GM12878 (cell line): Measurements from ENCODE around the gene ITPR2. TPM values are rescaled to one million over a fixed set of nuclear protein-coding genes. Genes with fewer than 3 reads are reported as not detected.

Source experiments
- ATAC-seq: fragments of 200-7000 bp; cut with Tn5 transposase; 3 replicates; pipeline ENCODE4 v1.9.1; 2020; ENCODE audit warnings: mild to moderate bottlenecking, moderate library complexity
- BruUV-seq: library from RNA; stranded (reverse); fragments of 400-500 nt; replicated peaks from 2 replicates; lab custom pipeline; 2021; lab: Mats Ljungman, UMichigan
- CTCF ChIA-PET: fragments of 300-600 bp; sonication (Branson Sonifier 250); formaldehyde crosslinking; extraction: SDS; loops from one replicate; lab custom pipeline; 2021; ENCODE audit warnings: inconsistent platforms; lab: Yijun Ruan, JAX
- POLR2A ChIA-PET: fragments of 350-600 bp; formaldehyde crosslinking; extraction: SDS; loops from one replicate; lab custom pipeline; 2021; ENCODE audit warnings: inconsistent platforms; lab: Charles Lee
- RAD21 ChIA-PET: fragments of 300-600 bp; sonication (Branson Sonifier 250); formaldehyde crosslinking; loops from one replicate; lab custom pipeline; 2023; ENCODE audit warnings: antibody characterized with exemption; ENCODE audit not compliant: unreplicated experiment; lab: Charles Lee
- SMC1A ChIA-PET: fragments of 300-600 bp; sonication (Branson Sonifier 250); formaldehyde crosslinking; loops from one replicate; lab custom pipeline; 2023; ENCODE audit not compliant: unreplicated experiment, uncharacterized antibody; lab: Charles Lee
- DNase-seq: peaks from one replicate; pipeline ENCODE4 v3.0.0-alpha.2; 2011; ENCODE audit warnings: low read depth, low spot score
- FAIRE-seq: peaks from 3 replicates; lab custom pipeline; 2011; peaks lifted over from hg19 to GRCh38; lab: Jason Lieb, UNC
- H2AFZ ChIP-seq: 2 replicates; pipeline ENCODE4 v1.6.0; 2011; ENCODE audit warnings: low read depth, low read length, control low read depth; ENCODE audit not compliant: control insufficient read depth
- H3K27ac ChIP-seq: 2 replicates; pipeline ENCODE4 v1.5.1; 2011; ENCODE audit warnings: control low read depth; ENCODE audit not compliant: control insufficient read depth, insufficient read depth
- H3K27me3 ChIP-seq, 2 experiments: replicated peaks in 1 of 2; 2 replicates each; pipeline versions ENCODE4 v1.6.0 to v1.6.1; 2011; ENCODE audit warnings: low read length in 1 of 2; ENCODE audit not compliant: control insufficient read depth in 2 of 2, insufficient read depth in 2 of 2
- H3K36me3 ChIP-seq, 2 experiments: 2 replicates each; pipeline ENCODE4 v1.5.1; 2011; ENCODE audit warnings: low read length in 1 of 2; ENCODE audit not compliant: control insufficient read depth in 2 of 2, insufficient read depth in 2 of 2
- H3K4me1 ChIP-seq: 2 replicates; pipeline ENCODE4 v1.6.1; 2011; ENCODE audit warnings: mild to moderate bottlenecking, low read length, moderate library complexity, mixed read lengths; ENCODE audit not compliant: control insufficient read depth, insufficient read depth
- H3K4me2 ChIP-seq: 2 replicates; pipeline ENCODE4 v1.6.0; 2011; ENCODE audit warnings: control low read depth; ENCODE audit not compliant: control insufficient read depth, insufficient read depth
- H3K4me3 ChIP-seq: fragments of 200-600 bp; sonication (generic); 2 replicates; pipeline ENCODE4 v1.5.1; 2016
- H3K79me2 ChIP-seq: 2 replicates; pipeline ENCODE4 v1.6.0; 2011; ENCODE audit warnings: low read length; ENCODE audit not compliant: control insufficient read depth, insufficient read depth
- H3K9ac ChIP-seq: 2 replicates; pipeline ENCODE4 v1.8.0; 2011; ENCODE audit warnings: low read length, control low read depth, mixed read lengths; ENCODE audit not compliant: control insufficient read depth, insufficient read depth
- H3K9me3 ChIP-seq: replicated peaks from 3 replicates; pipeline ENCODE4 v1.5.1; 2011; ENCODE audit warnings: mild to moderate bottlenecking, low read length; ENCODE audit not compliant: control insufficient read depth, insufficient read depth
- H4K20me1 ChIP-seq: 2 replicates; pipeline ENCODE4 v1.6.0; 2011; ENCODE audit not compliant: control insufficient read depth, insufficient read depth
- ATF2 ChIP-seq: IDR thresholded peaks from 2 replicates; pipeline ENCODE4 v1.6.1; 2012; ENCODE audit warnings: low read length, inconsistent platforms
- CEBPZ ChIP-seq: fragments of 150-350 bp; IDR thresholded peaks from 2 replicates; pipeline ENCODE4 v1.6.1; 2016; ENCODE audit warnings: low read depth, low read length
- CREB1 ChIP-seq: IDR thresholded peaks from 2 replicates; pipeline ENCODE4 v1.6.1; 2012; ENCODE audit warnings: low read depth, mild to moderate bottlenecking, inconsistent platforms
- CREM ChIP-seq: IDR thresholded peaks from 2 replicates; pipeline ENCODE4 v1.6.1; 2014; ENCODE audit warnings: antibody characterized with exemption, low read depth
- CUX1 ChIP-seq: IDR thresholded peaks from 2 replicates; pipeline ENCODE4 v1.6.1; 2012; ENCODE audit warnings: improper control_type of control experiment, low read depth, low read length; ENCODE audit not compliant: insufficient replicate concordance
- IKZF1 ChIP-seq: fragments of 450-650 bp; conservative IDR thresholded peaks from 2 replicates; pipeline ENCODE4 v1.6.1; 2017; ENCODE audit warnings: antibody characterized with exemption, mild to moderate bottlenecking
- MLLT1 ChIP-seq: fragments of 450-650 bp; IDR thresholded peaks from 2 replicates; pipeline ENCODE4 v1.6.1; 2016; ENCODE audit warnings: mild to moderate bottlenecking
- MTA3 ChIP-seq: IDR thresholded peaks from 2 replicates; pipeline ENCODE4 v1.6.1; 2012; ENCODE audit warnings: low read length, inconsistent platforms, borderline replicate concordance
- PML ChIP-seq: IDR thresholded peaks from 2 replicates; pipeline ENCODE4 v1.6.1; 2012; ENCODE audit warnings: low read length, inconsistent platforms
- SMAD1 ChIP-seq: fragments of 450-650 bp; IDR thresholded peaks from 2 replicates; pipeline ENCODE4 v1.6.1; 2018; ENCODE audit warnings: mild to moderate bottlenecking, low read depth; ENCODE audit not compliant: partially characterized antibody
- ZSCAN29 ChIP-seq: fragments of 450-650 bp; IDR thresholded peaks from 2 replicates; pipeline ENCODE4 v1.6.1; 2017; ENCODE audit warnings: mild to moderate bottlenecking, moderate library complexity
- WGBS: methylation state at CpG from one replicate; pipeline ENCODE4 v1.1.6; 2016; ENCODE audit warnings: low lambda C conversion rate; ENCODE audit not compliant: insufficient replicate concordance, insufficient coverage; ENCODE audit errors: missing lambda C conversion rate; 5-methylcytosine and 5-hydroxymethylcytosine counted together
- in situ Hi-C: fragments of 300-500 bp; cut with MboI; formaldehyde crosslinking; loops from 9 replicates; pipeline ENCODE4 v1.14.3; 2018; ENCODE audit warnings: mixed read lengths
- intact Hi-C: fragments of 100-400 bp; cut with micrococcal nuclease; formaldehyde crosslinking; loops from one replicate; pipeline ENCODE4 v1.14.2; 2022; ENCODE audit not compliant: unreplicated experiment
- polyA plus RNA-seq, 11 experiments: library from polyadenylated mRNA; depleted of rRNA in 4 of 11; unstranded in 6 of 11; stranded (reverse) in 5 of 11; fragments of >200 nt; fragmentation: Nextera tagmentation in 4 of 11; fragmentation: Illumina TruSeq in 1 of 11; extraction: Ambion mirVana in 4 of 11; extraction: Trizol in 1 of 11; gene quantifications; 1 replicate in 1 of 11; 2 replicates in 10 of 11; pipeline versions ENCODE4 v1.2.1 to v1.2.3, GENCODE V29; 2011 to 2016; ENCODE audit warnings: inconsistent platforms in 2 of 11, missing spikeins in 2 of 11, low read depth in 1 of 11
- total RNA-seq, 4 experiments: library from RNA; depleted of rRNA in 3 of 4; stranded (reverse); fragments of >200 nt in 3 of 4; fragmentation: Illumina TruSeq in 1 of 4; extraction: Trizol in 1 of 4; gene quantifications; 2 replicates each; pipeline versions ENCODE4 v1.2.1 to v1.2.3, GENCODE V29; 2013 to 2021

ITPR2 gene
- total and polyA plus RNA-seq, 10 of the 15 experiments (the other 5 are each of a cell fraction or from before 2014, with no cell fraction given) = 7.5 to 76.2 (median 47.1) TPM

GRCh38 chr12:26817183-26817591 is 15.8 kb downstream of the ITPR2 start:
- intact Hi-C loops (no loop called here), in situ Hi-C loops (no loop called here)
- H3K9ac ChIP-seq = 0 out of 2 replicates have a peak overlapping the region, but pooled peaks have one; percentile 1
- H3K27ac ChIP-seq = peak overlapping the region; percentile 57
- no peak overlapping the region for H3K4me3 ChIP-seq
- POLR2A ChIA-PET = interaction anchor here (0.6 to 1.0 kb wide), 2 partner anchors 15 to 86 kb away, joined by 3 to 4 read pairs; no protein-coding TSS in a partner anchor
- CTCF ChIA-PET = interaction anchor here (0.6 to 1.8 kb wide), 3 partner anchors 11 to 489 kb away, joined by 3 to 4 read pairs (median 3); no protein-coding TSS in a partner anchor
- RAD21 ChIA-PET = interaction anchor here (0.8 kb wide), 1 partner anchor 16 kb away, joined by 4 read pairs; the partner anchor contains the start of gene ITPR2
- no TSS peak for BruUV-seq
- SMC1A ChIA-PET = interaction anchor here (0.8 to 1.3 kb wide), 4 partner anchors 9 to 83 kb away, joined by 3 read pairs; no protein-coding TSS in a partner anchor
- H3K9me3 ChIP-seq = no peaks in the 10 kb centered on the region; the same call in 2 of the 3 replicates
- peak overlapping the region; percentile 59 for H3K4me2 ChIP-seq
- FAIRE-seq (peak; percentile 78), ATAC-seq (peak; percentile 84), DNase-seq (no peak)
- 61% methylated on average over 4 of the region's 4 CpGs for WGBS
- no peaks in the 10 kb centered on the region for H4K20me1 ChIP-seq
- peaks cover 0 to 7% of the 10 kb centered on the region in 2 experiments; a peak in 1 of 4 replicates for H3K36me3 ChIP-seq
- H2AFZ ChIP-seq = peak overlapping the region; percentile 37; the same call in 1 of the 2 replicates
- H3K27me3 ChIP-seq = no peaks in the 10 kb centered on the region
- H3K4me1 ChIP-seq = peaks cover 20% of the 10 kb centered on the region; the same call in 1 of the 2 replicates
- TF ChIP-seq CEBPZ (no peak), MTA3 (peak; percentile 46; the same call in 1 of the 2 replicates), CREB1 (peak; percentile 84), CUX1 (peak; percentile 52), MLLT1 (peak; percentile 84), ZSCAN29 (no peak), IKZF1 (no peak), PML (0 out of 2 replicates have a peak, but pooled peaks have one; percentile 36), ATF2 (peak; percentile 31; the same call in 1 of the 2 replicates), CREM (peak; percentile 24; the same call in 1 of the 2 replicates), SMAD1 (no peak)
- H3K79me2 ChIP-seq = peaks cover 45% of the 10 kb centered on the region
